Gastroesophageal sphincter (tissue), 3 donors: ENCODE measurements around the gene PIAS4.

Source experiments
- CTCF ChIP-seq, 4 experiments: fragments of 200-600 bp in 2 of 4; fragments of 450-650 bp in 2 of 4; sonication (generic) in 1 of 4; IDR thresholded peaks; one replicate each; pipeline ENCODE4 v1.5.1; 2017 to 2019; ENCODE audit warnings: antibody characterized with exemption in 4 of 4, mild to moderate bottlenecking in 2 of 4, moderate library complexity in 2 of 4
- EP300 ChIP-seq: sonication (generic); formaldehyde crosslinking; IDR thresholded peaks from one replicate; pipeline ENCODE4 v1.6.1; 2017; ENCODE audit warnings: antibody characterized with exemption, mild to moderate bottlenecking
- POLR2AphosphoS5 ChIP-seq: sonication (generic); formaldehyde crosslinking; IDR thresholded peaks from one replicate; pipeline ENCODE4 v1.6.1; 2017; ENCODE audit warnings: antibody characterized with exemption

DNA sequence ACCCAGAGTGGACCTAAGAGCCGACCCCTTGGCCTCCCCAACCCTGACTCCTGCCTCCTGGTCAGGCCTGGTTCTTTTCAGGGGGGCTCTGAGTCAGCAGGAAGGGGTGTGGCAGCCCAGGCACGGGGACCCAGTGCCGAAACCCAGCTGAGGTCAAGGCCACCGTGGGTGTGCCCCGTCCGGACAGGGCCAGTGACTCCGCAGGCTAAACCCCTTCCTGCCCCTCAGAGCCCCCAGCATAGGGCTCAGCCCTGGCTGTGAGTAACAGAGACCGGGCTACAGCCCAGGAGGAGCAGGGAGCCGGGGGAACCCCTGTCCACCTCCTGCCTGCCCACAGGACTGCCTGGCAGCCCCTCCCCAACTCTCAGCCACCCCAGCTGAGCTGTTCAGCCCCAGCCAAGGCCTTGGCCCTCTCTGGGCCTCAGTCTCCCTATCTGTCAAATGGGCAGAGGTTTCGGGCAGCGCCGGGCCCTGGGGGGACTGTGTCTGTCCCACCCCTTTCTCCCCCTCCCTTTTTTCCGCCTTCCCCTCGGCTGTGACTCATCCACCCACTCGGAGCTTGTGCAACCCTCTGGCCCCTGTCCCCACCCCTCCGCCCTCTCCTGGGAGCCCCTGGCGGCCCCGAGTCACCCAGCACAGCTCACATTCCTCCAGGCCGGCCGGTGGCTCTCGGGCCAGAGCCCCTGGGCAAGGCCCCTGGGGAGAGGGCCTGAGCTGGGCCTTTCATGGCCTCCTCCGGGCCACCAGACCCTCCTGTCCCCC lies 50.6 kb downstream of the PIAS4 start:
- peak; percentile 86 for TF ChIP-seq POLR2AphosphoS5
- peak in 2 of 4 experiments; percentile 32 to 52 for TF ChIP-seq CTCF (IDR thresholded peaks at IDR 0.05)
- TF ChIP-seq EP300, result no peak
